Panc1 (cell line): ENCODE results near the gene PSMB1.

Experiments used
- CTCF ChIP-seq: fragments of 450-650 bp; IDR thresholded peaks from 2 replicates; pipeline ENCODE4 v1.5.1; 2017; ENCODE audit warnings: mild to moderate bottlenecking
- POLR2AphosphoS5 ChIP-seq: IDR thresholded peaks from 2 replicates; pipeline ENCODE4 v1.6.1; 2012; ENCODE audit warnings: mild to moderate bottlenecking, low read depth, low read length, moderate library complexity
- TCF7L2 ChIP-seq: IDR thresholded peaks from 2 replicates; pipeline ENCODE4 v1.6.1; 2011; ENCODE audit warnings: mild to moderate bottlenecking, low read depth, low read length, inconsistent platforms
- TF ChIP-seq, protein P1 (sequence below), 2 experiments: IDR thresholded peaks; 2 replicates each; pipeline ENCODE4 v1.6.1; 2011 to 2012; ENCODE audit warnings: low read depth in 2 of 2, control low read depth in 1 of 2, low read length in 1 of 2, mild to moderate bottlenecking in 1 of 2, moderate library complexity in 1 of 2; ENCODE audit not compliant: insufficient read depth in 1 of 2

DNA sequence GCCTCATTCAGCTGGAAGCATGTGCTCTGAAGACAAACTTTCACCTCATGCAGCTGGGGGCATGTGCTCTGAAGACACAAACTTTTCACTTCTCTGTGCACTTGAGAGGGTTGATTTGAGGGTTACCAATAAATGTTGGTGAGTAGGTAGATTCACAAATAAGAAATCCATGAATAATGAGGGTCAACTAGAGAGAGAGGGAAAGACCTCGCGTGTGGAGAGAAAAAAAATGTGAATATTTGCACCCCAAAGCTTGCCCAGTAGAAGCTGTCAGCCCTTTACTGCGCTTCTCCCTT is 43.4 kb downstream of the PSMB1 start:
- TF ChIP-seq TCF7L2 (no peak), POLR2AphosphoS5 (no peak), CTCF (no peak)
- TF ChIP-seq, protein P1, sequence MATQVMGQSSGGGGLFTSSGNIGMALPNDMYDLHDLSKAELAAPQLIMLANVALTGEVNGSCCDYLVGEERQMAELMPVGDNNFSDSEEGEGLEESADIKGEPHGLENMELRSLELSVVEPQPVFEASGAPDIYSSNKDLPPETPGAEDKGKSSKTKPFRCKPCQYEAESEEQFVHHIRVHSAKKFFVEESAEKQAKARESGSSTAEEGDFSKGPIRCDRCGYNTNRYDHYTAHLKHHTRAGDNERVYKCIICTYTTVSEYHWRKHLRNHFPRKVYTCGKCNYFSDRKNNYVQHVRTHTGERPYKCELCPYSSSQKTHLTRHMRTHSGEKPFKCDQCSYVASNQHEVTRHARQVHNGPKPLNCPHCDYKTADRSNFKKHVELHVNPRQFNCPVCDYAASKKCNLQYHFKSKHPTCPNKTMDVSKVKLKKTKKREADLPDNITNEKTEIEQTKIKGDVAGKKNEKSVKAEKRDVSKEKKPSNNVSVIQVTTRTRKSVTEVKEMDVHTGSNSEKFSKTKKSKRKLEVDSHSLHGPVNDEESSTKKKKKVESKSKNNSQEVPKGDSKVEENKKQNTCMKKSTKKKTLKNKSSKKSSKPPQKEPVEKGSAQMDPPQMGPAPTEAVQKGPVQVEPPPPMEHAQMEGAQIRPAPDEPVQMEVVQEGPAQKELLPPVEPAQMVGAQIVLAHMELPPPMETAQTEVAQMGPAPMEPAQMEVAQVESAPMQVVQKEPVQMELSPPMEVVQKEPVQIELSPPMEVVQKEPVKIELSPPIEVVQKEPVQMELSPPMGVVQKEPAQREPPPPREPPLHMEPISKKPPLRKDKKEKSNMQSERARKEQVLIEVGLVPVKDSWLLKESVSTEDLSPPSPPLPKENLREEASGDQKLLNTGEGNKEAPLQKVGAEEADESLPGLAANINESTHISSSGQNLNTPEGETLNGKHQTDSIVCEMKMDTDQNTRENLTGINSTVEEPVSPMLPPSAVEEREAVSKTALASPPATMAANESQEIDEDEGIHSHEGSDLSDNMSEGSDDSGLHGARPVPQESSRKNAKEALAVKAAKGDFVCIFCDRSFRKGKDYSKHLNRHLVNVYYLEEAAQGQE (IDR thresholded peaks at IDR 0.05; ENCODE audit: insufficient read depth in 1 of 2, low read depth in 2 of 2, low read length in 1 of 2): no peak
